HG03432 (cell line): ENCODE measurements around the gene GRID2.
"Not testable (repeated sequence)": the region's sequence is repeated elsewhere in the genome, so short reads cannot be mapped to it uniquely, and the experiment has no call there.

Experiments
- ATAC-seq: cut with Tn5 transposase; IDR thresholded peaks from one replicate; pipeline ENCODE4 v1.9.1; 2021; ENCODE audit warnings: mild to moderate bottlenecking, moderate library complexity; ENCODE audit not compliant: unreplicated experiment

GRID2 gene

DNA sequence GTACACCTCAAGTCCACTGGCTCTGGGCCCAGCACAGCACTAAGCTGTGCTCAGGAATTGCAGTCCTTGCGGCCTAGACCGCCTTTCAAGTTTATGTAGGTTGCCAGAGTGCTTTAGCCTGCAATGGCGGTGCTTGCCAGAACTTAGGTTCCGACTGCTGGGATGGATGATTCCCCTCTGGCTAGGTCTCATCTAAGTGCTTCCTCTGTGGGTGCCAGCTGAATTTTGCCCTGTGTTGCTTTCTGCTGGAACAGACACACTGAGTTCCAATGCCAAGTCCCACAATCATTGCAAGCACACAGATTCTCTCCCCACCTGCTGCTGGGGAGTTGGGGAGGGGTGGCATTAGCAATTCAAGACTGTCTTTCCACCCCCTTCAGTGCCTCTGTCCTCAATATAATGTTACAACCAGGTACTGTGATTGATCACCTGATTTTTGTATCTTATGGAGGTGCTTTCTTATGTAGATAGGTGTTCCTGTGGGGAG lies 129.5 kb downstream of the GRID2 start:
- no peak for ATAC-seq

DNA sequence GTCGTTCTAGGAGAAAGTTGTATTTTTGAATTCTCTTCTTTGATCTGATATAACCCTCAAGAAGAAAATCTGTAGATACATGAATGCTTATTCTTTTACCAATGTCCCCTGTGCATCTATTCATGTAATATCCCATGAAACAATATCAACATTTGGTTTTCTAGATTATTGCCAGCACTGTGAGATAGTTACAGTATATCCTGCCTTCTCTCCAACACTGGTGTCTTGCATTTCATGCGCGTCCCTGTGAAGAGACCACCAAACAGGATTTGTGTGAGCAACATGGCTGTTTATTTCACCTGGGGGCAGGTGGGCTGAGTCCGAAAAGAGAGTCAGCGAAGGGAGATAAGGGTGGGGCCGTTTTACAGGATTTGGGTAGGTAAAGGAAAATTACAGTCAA lies 135.0 kb downstream of the GRID2 start:
- ATAC-seq, result not testable (repeated sequence)

DNA sequence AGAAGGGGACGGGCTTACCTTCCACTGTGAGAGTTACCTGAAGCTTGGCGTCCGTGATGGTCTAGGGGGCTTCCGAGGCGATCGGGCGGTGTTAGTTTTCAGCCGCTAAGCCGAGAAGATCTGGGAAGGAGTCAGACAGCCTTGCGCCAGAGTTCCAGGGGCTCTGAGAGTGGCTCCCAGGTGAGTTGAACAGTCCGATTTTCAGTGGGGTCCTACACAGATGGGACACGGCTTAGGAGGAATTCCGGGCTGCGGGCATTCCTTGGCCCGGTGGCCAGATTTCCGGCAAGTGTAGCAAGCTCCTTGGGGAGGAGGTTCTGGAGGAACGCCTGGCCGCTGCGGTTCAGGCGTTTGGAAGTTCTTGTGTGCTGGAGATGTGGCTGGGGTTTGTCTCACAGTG lies 138.4 kb downstream of the GRID2 start:
- not testable (repeated sequence) for ATAC-seq

DNA sequence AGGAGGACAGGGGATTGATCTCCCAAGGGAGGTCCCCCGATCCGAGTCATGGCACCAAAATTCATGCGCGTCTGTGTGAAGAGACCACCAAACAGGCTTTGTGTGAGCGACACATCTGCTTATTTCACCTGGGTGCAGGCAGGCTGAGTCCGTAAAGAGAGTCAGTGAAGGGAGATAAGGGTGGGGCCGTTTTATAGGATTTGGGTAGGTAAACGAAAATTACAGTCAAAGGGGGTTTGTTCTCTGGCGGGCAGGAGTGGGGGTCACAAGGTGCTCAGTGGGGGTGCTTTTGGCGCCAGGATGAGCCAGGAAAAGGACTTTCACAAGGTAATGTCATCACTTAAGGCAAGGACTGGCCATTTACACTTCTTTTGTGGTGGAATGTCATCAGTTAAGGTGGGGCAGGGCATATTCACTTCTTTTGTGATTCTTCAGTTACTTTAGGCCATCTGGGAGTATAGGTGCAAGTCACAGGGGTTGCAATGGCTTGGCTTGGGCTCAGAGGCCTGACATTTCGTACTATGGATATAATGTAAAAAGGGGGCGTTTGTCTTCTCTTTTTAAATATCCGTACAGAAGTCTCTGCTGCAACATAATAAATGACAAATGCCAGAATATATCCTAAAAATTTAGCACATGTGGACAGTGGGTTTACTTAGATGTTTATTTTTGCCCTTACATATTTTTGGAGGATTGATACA lies 140.5 kb downstream of the GRID2 start:
- not testable (repeated sequence) for ATAC-seq

DNA sequence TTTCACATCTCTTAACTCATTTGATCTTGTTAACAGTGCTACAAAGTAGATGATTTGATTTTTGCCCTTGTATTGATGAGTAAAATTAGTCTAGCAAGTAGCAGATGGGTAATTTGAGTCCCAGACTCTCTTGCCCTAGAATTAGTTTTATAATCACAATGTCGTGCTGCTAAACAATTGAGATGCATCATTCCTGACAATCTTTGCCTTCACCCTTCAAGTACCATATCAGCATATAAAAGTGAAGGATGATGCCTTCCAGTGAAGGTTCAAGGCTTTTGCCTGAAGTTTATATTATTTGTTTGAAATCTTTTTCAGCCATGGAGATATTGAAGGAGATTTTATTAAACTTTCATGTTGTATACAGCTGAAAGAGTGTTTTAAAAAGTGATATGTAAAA lies 141.4 kb downstream of the GRID2 start:
- no peak for ATAC-seq

DNA sequence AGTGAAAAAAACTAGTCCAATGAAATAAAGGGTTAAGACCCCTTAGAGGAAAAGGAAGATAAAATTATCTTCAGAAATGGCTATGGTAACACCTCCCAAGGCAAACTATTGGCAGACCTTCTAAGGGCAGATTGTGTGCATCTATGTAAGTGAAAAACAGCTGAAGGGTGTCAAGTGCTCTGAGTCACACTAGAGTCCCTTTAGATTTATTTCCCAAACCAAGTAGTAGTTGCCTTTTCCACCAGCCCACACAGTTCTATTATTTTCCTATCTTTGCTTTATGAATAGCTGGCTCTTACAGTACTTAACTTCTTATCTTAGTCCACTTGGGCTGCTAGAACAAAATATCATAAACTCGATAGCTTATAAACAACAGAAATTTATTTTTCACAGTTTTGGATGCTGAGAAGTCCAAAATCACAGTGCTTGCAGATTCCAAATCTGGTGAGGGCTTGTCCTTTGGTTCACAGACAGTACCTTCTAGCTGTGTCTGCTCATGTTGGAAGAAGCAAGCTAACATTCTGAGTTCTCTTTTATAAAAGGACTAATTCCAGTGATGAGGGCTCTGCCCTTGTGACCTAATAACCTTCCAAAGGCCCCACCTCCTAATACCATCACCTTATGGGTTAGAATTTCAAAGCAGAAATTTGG lies 143.6 kb downstream of the GRID2 start:
- ATAC-seq, result no peak

DNA sequence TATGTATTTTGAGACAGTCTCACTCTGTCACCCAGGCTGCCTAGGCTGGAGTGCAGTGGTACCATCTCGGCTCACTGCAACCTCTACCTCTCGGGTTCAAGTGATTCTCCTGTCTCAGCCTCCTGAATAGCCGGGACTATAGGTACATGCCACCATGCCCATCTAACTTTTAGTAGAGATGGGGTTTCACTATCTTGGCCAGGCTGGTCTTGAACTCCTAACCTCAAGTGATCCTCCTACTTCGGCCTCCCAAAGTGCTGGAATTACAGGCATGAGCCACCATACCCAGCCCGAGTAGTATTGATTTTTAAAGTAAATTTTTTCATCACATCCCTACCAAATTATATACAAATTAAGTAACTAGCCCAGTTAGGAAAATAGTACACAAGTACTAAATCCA lies 144.4 kb downstream of the GRID2 start:
- not testable (repeated sequence) for ATAC-seq

DNA sequence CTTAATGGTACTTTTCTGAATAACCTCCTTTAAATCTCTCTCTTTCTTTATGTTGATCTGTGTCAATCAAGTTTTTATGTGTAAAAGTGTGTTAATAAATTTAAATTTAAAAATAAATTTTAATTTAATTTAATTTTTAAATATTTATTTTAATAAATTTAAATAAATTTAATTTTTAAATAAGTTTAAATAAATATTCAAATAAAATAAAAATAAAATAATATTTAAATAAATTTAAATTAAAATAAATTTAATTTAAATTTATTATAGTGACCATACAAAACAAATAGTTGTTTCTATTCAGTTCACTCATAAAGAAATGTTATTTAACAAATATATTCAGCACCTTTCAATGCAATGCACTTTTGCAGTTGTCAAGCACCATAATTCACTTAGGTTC lies 146.9 kb downstream of the GRID2 start:
- ATAC-seq, result no peak

DNA sequence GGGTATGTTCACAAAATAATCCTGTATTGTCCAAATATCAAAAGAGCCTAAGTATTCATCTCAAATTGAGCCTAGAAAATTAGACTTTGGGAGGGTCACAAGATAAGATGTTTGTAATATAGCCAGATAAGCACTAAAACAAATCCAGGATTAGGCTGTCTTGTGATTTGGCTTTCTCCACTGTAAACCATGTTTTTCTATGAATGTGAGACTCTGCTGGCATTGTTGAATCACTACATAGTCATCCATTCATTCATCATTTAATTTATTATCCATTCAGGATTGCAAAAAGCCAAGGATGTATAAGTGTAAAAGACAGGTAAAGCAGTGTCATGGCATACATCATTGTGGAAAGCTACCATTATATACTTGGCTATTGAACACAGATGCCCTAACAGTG lies 148.0 kb downstream of the GRID2 start:
- ATAC-seq, result no peak

DNA sequence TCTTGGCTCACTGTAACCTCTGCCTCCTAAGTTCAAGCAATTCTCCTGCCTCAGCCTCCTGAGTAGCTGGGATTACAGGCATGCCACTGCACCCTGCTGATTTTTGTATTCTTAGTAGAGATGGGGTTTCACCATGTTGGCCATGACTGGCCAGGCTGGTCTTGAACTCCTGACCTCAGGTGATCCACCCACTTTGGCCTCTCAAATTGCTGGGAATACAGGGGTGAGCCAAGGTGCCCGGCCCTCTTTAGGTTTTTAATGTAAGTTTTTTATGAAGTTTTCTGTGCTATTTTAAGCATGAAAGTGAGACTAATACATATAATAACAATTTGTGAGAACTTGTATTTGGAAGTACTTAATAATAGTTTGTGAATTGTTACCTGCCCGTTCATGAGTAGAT lies 148.6 kb downstream of the GRID2 start:
- not testable (repeated sequence) for ATAC-seq

DNA sequence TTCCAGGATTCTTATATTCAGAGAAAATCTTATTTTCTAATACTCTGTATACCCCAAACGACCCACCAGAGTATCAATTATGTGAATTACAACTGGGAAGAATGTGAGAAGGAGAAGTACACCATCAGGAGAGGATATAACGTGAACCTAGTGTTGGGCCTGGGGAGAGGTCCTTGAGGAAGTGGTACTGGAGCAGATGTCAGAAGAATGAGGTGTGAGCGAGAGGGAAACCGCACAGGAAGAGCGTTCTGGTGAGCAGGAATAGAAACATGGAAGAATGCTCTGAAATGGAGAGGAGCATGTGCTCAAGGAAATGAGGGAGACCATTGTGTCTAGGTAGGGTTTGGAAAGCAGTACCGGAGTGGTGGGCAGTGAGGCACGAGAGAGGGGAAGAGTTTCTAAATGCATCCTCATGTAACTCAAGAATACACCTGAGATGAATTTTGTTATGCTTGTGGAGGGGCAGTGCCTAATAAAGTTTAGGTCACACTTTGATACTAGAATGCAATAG lies 151.6 kb downstream of the GRID2 start:
- no peak for ATAC-seq

DNA sequence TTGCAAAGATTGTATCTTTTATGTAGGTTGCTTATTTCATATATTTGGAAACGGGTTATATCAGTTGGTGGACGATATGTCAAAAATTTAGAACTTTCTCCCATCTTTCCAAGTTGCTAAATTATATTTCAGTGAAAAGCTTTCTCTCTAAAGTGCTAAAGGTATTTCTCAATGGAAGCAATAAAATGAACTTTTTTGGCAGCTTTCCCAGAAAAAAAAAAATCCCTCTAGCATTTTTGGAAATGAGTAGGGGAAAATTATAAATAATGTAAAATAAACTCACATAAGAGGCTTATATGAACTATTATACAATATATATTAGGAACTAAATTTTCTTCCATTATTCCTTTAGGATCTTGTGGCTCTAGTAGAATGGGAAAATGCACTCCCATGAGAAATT lies 152.2 kb downstream of the GRID2 start:
- ATAC-seq, result no peak

DNA sequence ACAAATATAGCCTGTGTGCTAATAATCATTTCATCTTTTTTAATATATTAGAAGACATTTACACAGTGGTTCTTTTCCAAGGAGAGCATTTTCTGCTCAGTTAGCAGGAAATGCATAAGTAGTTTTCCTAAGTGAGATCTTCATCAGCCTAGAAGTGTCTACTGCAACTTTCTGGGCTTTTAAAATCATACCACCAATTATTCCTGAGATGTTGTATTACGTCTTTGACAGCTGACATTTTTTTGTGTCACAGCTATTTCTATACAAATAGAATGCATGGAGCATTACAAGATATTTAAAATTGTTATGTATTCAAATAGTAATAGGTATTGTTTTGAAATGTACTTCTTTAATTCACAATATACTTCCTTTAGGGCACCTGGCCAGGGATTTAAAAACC lies 158.0 kb downstream of the GRID2 start:
- ATAC-seq, result no peak

DNA sequence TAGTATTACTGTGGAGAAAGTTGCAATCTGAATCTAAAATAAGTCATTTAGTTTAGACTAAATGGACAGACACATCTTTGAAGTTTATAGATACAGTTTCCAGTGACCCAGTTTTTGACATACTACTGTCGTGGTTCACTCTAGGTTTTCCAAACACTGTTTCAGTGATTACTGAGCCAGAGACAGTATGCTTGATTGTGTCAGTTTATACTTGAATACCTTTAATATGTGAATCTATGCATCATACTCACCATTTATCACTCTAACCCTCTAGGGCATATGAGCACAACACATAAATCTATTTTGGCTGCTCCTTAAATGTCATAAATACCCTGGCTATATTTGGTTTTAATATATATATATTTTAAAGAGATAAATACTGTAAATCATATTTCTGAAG lies 173.5 kb downstream of the GRID2 start:
- ATAC-seq, result no peak

DNA sequence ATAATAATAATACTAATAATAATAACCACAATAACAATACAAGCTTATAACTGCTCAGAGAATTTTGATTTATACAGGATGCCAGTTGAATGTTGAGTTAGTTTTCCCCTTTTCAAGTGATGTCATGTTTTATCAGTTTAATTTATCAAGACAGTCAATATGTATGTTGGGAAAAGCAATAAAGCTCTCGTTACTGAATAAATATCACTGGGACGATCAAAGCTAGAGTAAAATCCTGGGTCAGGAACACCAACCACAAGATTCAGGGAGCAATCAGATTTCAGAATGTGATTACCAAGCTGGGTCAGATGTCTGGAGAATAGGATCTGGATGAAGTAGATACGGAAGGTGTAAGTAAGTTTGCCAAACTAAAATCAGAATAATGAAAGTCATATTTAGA lies 179.6 kb downstream of the GRID2 start:
- no peak for ATAC-seq

DNA sequence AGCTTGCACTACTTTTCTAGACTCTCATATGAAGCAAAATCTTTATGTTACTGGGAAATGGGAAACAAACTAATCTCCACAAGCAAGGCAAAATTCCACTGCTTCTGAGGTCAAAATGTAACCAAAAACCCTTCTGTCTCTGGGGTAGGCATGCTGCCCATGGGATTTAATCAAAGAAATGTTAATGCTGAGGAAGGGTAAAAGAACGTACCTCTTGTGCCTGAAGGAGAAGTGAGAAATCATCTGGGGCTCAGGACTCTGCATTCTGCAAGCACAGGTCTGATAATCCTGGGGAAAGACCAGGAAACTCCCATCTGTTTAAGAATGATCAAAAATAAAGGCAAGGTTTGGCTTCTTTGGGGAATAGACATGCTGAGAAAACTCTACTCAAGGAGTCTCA lies 184.7 kb downstream of the GRID2 start:
- no peak for ATAC-seq

DNA sequence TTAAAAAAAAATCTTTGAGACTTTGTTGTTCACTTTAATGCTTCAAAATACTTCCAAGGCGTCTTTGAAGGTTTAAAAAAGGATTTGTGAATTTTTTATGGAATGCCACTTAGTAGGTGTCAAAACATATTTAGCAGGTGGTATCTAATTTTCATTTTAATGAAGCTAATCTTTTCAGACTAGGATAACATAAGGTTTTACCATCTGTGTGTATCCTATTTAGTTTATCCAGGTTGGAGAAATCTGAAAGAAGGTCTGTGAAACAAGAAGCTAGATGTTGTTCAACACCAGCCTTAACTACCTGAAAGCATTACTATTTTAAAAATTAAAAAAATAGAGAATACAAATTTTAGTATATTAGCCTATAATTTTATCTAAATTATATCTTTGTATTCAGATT lies 193.4 kb downstream of the GRID2 start:
- no peak for ATAC-seq

DNA sequence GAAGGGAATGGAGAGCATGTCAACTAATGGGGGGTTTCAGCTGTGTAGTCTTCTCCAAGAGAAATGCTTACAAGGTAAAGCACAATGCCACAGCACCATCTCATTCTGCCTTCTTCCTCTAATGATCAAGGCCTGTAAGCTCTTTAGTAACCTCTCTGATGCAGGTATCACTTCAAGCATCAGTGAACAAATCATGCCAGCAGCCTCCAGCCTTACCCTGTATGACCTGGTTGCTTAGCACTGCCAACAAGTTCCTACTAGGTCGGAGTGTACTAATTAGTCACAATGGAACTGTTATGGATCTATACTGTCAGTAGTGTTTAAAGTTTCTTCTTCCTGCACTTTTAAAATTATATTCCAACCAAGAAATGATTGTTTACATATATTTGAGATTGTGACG lies 197.7 kb downstream of the GRID2 start:
- ATAC-seq, result no peak

DNA sequence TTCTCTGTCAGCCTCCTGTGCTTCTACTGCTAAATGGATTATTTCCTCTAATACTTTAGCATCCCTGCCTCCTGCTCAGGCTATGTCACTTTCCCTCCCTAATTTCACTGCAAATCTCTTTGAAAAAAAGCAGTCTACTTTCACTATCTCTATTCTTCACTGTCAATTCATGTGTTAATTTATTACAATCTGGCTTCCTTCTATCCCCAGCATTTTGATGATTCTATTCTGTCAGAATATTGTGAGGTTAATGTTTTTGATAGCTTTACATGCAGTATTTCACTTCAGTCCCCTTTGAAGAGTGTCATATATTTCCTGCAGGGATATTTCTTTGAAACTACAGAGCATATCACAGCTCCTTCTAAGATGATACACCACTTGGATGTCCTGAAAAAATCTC lies 203.2 kb downstream of the GRID2 start:
- ATAC-seq, result no peak

DNA sequence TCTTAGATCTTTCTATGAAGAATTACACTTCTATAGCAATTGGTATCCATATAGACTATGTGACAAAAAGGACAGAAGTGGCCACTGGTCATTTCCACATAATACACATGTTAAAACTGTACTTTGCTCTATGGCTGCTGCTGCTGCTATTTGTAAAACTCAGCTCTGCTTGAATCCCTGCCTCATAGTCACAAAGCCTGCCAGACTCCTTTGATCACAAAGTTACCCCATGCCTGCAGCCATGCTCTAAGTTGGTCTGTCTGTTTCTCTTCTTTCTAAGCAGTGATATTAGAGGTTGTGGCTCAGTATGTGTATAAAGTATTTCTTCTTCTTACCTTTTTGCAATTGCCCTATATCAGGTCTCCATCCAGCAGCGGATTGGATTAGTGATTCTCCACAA lies 210.9 kb downstream of the GRID2 start:
- ATAC-seq, result no peak

DNA sequence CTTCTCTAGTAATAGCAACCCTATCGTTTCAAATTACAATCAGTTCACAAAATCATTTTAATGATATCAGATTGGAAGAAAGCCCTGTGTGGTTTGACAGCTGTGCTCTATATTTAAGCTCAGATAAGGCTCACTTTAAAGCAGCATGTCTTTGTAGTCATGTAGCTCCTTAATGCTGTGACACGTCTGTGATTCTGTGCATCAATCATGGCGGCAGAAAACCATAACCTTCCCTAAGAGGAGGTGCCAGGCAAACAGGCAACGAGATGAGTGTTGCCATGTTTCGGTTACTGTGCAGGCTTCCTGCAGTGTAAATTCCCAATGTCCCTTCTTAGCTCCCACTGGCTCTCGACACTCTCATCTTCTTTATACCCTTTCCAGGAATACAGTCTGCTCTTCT lies 212.7 kb downstream of the GRID2 start:
- no peak for ATAC-seq

DNA sequence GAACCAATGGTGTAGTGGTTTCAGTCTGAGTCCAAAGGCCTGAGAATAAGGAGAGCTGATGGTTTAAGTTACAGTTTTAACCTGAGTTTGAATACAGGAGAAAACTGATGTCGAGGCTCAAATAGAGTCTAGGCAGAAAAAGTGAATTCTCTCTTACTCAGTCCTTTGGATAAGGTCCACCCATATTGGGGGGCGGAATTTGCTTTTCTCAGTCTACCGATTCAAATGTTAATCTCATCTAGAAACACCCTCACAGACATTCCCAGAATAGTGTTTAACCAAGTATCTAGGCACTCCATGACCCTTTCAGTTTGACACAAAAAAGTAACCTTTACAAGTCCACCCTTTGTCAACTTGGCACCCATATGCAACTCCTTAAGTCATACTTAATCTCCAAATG lies 216.0 kb downstream of the GRID2 start:
- no peak for ATAC-seq

DNA sequence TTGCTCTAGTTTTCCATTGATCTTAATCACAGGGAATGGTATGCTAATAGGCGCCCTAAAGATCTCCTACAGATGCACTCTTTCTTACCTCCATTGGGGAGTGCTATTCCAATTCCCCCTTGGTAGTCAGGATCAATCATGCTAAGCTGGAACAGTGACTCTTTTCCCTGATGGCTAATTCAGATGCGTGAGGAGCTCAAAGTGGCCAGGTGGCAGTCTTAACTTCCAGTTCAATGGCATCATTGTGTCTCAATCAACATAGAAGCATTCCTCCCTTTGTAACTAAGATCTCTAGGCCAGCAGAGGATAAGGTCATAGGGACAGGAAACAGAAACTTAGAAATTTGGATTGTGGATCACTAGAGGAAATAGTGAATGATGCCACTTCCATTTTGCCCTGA lies 216.8 kb downstream of the GRID2 start:
- ATAC-seq, result no peak
